H54 (cell line): ENCODE measurements around the gene GALNS.

Experiments
- DNase-seq: peaks from one replicate; pipeline ENCODE4 v3.0.0; 2011; ENCODE audit warnings: low spot score, mixed read lengths; ENCODE audit not compliant: insufficient read length
- FAIRE-seq: peaks from 3 replicates; lab custom pipeline; 2011; peaks lifted over from hg19 to GRCh38; lab: Jason Lieb, UNC
- POLR2A ChIP-seq: IDR thresholded peaks from 2 replicates; pipeline ENCODE4 v1.6.1; 2011; ENCODE audit warnings: low read depth, mild to moderate bottlenecking, low read length

GALNS gene

DNA sequence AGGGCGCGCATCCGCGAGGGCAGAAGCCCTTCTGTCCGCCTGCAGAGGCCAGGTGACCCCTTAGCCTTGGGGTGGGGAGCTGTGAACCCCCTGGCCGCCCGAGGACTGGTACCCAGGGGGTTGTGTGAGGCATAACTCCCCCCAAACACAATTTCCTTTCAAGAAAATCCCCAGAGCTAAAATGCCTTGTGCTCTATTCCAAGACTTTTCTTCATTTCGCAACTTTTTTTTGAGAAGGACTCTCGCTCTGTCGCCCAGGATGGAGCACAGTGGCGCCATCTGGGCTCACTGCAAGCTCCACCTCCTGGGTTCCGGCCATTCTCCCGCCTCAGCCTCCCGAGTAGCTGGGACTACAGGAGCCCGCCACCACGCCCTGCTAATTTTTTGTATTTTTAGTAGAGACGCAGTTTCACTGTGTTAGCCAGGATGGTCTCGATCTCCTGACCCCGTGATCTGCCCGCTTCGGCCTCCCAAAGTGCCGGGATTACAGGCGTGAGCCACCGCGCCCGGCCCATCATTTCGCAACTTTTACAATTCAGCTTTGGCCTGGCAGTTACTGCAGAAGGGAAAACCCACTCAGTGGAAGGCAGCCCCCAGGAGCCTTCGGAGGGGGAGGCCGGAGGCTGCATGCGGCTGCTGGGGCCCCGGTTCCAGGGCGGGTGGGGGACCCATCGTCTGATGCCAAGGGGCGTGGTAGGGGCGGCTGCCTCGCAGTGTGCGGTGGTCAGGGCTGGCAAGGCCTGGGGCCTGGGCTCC lies 44.1 kb downstream of the GALNS start:
- DNase-seq (no peak), FAIRE-seq (no peak)
- peak; percentile 43; the same call in 1 of the 2 replicates for TF ChIP-seq POLR2A

DNA sequence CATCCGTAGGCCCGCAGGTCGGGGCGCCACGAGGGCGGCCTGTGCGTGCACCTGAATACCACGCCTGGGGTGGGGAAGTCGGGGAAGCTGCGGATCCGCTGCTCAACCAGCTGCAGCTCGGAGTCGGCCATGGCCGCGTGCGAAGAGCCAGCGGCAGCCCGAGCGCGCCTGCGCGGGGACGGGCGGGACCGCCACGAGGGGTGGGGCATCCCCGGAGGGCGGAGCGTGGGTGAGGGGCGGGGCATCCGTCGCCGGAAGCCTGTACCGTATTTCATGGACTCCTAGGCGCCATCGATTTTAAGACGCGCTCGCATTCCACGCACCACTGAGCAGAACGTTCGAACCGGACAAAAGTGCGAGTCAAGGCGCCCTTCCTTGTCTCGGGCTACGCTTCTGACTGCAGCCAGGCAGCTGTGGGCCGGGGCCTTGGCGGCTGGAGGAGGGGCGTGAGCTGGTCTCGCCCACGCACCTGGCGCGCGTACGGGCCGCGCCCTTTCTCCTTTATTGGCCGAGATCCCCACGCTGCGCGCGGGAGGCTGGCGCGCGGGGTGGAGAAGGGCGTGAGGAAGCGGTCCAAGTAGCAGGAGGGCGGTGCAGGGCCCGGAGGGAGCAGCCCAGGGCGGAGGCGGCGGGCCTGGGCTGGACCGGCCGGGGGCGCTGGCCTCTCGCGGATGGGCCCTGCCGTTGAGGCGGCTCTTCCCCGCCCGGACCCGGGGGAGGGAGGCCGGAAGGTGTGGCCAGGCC lies 44.8 kb downstream of the GALNS start, which contains the start of gene APRT:
Gene APRT, minus strand, starts transcription at position 160 of the 744 bp plus-strand sequence. Its CDS starts 29 bp downstream, at position 131.
- FAIRE-seq (no peak), DNase-seq (peak; percentile 88)
- TF ChIP-seq POLR2A: peak; percentile 71

DNA sequence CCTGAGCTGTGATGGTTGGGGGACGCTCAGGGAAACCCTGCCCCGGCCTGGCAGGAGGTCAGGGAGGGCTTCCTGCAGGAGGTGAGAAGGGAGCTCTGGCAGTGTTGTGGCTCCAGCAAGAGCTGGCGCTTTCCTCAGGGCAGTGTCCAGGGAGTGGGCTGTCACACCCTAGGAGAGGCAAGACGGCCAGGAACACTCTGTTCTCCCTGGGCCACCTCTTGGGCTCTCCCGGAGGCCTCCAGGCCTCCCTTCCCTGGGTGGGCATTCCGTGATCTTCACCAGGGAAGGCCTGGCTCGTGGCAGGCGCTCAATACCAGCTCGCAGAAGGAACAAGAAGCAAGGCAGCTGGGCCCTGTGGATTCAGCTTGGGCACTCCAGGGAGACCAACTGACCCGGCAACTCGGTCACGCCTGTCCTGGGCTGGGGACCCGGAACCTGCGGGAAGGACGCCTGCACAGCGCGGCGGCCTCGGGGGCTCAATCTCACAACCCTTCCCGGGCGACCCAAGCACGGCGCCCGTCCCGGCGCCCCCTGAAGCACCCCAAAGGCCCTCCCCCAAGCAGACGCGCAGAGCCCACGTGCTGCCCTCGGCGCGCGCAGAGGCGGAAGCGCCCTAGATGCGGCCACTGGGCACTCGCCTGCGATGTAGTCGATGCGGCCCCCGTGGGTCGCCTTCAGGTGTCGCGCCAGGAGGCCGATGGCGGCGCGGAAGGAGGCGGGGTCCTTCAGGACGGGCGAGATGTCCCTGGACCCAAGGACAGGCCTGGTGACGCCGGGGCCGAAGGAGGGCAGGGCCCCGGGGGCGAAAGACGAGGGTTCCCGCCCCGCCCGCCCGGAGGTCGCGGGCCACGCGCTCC lies 45.6 kb downstream of the GALNS start:
- peak; percentile 66 for TF ChIP-seq POLR2A
- DNase-seq (peak; percentile 77), FAIRE-seq (no peak)

DNA sequence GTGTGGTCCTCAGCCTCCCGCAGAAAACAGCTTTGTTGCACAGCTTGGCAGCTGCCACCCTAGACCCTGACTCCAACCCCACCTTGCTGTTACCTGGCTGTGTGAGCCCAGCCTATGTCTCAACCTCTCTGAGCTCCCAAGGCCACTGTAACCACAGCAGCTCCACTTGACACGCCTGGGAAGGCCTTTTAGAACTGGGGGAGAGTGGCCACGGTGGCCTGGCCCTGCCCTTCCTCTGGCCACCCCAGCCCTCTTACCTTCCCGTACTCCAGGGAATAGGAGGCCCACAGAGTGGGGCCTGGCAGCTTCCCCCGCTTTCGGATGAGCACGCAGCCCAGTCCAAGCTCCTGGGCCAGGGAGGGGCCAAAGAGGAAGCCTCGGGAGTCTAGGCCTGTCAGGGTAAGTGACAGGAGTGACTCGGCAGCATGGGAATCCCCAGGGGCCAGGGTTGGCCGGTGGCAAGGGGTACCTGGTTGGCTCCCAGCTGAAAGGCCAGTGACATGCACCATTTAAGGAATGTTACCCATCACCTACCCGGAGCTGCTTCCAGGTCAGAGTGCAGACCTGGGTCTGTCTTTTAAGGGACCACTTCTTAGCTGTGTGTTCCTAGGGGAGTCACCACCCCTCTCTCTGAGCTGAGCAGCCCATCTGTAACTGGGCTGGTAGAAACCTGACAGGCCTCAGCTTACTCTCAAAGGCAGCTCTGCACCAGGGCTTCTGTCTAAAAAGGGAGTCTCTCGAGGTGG lies 46.4 kb downstream of the GALNS start:
- FAIRE-seq: no peak
- DNase-seq: no peak

DNA sequence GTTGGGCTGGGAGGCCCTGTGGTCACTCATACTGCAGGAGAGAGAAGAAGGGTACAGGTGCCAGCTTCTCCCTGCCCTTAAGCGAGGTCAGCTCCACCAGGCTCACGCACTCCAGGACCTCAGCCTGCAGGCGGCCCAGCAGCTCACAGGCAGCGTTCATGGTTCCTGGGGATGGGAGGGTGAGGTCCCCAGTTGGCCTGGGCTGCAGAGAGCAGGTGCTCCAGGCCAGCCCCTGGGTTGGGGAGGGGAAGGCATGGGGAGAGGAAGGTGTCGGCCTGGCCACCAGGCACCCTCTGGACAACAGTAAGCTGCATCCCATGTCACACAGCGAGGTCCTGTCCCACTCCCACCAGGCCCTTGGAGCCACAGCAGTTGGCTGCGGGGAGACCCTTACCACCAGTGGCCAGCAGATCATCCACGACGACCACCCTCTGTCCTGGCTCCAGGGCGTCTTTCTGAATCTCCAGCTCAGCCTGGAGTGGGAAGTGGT lies 47.0 kb downstream of the GALNS start:
- peak; percentile 31 for TF ChIP-seq POLR2A
- DNase-seq (peak; percentile 27), FAIRE-seq (no peak)

More for the DNA sequence above, 46.4 kb downstream of the GALNS start:
- no peak for TF ChIP-seq POLR2A

DNA sequence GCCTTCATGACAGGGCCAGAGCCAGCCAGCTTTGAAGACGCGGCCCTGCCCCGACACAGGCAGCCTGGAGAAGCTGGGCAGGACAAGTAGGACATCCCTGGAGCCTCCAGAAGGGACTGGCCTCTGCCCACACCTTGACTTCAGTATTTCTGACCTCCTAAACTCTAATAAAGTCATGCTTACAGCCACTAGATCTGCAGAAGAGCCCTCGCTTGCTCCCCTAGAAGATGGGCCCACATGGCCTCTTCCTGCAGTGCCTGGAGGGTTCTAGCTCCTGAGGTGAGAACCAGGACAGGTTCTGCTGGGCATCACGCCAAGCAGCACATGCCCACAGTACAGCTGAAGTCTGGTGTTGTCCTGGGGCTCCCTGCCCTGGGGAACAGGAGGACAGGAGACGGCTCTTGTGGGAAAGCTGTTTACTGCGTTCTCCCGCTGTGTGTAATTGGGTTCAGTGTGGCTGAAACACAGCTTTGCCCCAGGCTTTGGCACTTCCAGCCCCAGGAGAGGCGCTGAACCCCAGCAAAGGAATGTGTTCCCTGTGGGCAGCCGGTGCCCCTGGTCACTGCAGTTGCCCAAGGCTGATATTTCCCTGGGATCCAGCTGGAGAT lies 47.6 kb downstream of the GALNS start:
- no peak; the same call in 1 of the 2 replicates for TF ChIP-seq POLR2A
- DNase-seq (no peak), FAIRE-seq (no peak)

DNA sequence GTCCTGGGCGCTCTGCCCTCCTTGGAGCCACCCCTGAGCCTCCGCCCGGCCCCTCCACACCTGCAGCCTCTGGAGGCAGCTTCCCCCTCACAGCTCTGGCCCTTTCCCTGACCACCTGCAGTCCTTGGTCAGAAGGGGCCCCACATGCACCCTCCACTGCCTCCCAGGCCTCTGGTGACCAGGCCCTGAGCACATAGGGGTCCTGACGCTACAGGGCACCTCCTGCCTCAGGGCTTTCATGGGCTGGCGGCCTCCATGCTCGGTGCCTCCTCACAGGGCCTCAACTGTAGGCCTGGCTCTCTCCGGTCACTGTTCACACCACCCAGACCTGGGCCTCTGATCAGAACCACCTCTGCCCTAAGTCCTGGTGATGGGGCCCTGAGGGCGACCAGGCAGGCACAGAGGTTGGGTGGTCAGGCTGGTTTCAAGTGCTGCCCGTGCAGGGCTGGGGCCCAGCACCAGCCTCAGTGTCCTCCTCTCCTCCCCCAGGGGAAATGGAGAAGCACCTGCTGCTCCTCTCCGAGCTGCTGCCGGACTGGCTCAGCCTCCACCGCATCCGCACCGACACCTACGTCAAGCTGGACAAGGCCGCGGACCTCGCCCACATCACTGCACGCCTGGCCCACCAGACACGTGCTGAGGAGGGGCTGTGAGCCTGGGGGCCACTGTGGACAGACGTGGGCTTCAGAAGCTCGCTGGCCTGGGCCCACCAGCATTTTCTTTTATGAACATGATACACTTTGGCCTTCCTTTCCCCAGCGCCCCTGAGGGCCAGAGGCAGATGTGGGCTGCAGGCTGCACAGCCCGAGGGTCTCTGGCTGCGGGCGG lies 48.9 kb downstream of the GALNS start:
- FAIRE-seq: no peak
- TF ChIP-seq POLR2A: no peak
- DNase-seq: no peak

DNA sequence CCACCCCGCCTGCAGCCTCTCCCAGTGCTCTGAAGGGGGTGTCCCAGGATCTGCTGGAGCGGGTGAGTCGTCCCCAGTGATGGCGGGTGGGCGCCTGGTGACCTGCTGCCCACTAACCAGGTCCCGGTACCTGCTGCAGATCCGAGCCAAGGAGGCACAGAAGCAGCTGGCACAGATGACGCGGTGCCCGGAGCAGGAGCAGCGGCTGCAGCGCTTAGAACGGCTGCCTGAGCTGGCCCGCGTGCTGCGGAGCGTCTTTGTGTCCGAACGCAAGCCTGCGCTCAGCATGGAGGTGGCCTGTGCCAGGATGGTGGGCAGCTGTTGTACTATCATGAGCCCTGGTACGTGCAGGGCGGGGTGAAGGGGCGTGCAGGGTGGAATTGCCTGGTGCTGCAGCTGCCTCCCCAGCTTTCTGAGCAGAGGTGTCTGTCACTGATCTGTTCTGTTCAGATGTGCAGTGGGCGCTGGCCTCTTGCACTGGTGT lies 49.6 kb downstream of the GALNS start:
- DNase-seq (no peak), FAIRE-seq (no peak)

DNA sequence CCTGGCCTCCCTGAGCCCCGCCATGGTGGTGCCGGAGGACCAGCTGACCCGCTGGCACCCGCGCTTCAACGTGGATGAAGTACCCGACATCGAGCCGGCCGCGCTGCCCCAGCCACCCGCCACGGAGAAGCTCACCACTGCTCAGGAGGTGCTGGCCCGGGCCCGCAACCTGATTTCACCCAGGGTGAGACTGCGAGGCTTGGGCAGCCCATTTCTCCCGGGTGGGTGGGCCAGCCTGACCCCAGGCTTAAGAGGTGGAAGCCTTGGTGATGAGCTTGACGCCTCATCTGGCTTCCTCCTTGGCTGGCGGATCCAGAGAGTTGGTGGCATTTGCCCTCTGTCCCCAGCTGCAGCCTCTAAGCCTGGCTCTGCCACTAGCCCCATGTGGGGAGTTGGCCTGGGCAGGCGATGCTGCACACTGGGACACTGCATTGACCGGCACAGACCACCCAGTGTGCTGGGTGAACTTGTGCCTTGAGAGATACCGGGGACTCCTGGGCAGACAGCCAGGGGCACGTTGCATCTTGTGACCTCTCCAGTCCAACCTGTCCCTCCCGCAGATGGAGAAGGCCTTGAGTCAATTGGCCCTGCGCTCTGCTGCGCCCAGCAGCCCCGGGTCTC lies 50.1 kb downstream of the GALNS start:
- DNase-seq (no peak), FAIRE-seq (no peak)
- TF ChIP-seq POLR2A: no peak

More for the DNA sequence above, 49.6 kb downstream of the GALNS start:
- no peak for TF ChIP-seq POLR2A

DNA sequence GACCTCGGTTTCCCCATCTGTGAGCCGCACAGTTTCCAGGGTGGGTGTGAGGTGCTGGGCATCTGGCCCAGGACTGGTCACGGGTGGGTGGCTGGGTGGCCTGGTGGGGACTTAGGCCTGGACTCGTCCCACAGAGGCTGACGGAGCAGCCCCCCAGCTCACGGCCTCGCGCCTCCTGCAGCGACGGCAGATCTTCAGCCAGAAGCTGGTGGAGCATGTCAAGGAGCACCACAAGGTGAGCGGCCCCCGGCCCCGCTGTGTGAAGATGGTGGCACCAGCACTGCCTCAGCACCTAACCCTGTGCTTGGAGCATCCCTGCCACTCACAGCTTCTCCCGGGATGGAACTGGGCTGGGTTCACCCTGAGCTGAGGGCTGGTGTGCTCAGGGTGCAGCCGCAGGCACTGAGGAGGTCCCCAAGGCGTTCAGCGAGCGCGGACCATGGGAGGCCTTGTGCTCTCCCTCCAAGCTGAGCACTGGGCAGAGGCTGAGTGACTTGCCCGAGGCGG lies 50.8 kb downstream of the GALNS start:
- FAIRE-seq (no peak), DNase-seq (no peak)
- TF ChIP-seq POLR2A: no peak

DNA sequence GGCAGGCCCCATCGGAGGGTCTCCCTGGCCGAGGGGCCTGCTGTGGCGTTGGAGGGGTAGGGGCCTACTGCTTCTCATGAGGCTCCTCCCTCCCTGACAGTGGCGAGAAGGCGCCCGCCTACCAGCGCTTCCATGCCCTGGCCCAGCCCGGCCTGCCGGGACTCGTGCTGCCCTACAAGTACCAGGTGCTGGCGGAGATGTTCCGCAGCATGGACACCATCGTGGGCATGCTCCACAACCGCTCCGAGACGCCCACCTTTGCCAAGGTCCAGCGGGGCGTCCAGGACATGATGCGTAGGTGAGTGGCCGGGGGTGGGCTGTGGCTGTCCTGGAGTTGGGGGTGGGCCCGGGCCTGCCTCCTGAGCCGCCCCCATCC lies 51.4 kb downstream of the GALNS start:
- FAIRE-seq (no peak), DNase-seq (no peak)
- no peak for TF ChIP-seq POLR2A
